CD4-positive, alpha-beta T cell treated with Interleukin-21 for 1 hour (primary cell): ENCODE data around the gene DES.

ENCODE experiments used
- DNase-seq: peaks from one replicate; pipeline ENCODE4 v3.0.0-alpha.2; 2020

Gene DES

DNA sequence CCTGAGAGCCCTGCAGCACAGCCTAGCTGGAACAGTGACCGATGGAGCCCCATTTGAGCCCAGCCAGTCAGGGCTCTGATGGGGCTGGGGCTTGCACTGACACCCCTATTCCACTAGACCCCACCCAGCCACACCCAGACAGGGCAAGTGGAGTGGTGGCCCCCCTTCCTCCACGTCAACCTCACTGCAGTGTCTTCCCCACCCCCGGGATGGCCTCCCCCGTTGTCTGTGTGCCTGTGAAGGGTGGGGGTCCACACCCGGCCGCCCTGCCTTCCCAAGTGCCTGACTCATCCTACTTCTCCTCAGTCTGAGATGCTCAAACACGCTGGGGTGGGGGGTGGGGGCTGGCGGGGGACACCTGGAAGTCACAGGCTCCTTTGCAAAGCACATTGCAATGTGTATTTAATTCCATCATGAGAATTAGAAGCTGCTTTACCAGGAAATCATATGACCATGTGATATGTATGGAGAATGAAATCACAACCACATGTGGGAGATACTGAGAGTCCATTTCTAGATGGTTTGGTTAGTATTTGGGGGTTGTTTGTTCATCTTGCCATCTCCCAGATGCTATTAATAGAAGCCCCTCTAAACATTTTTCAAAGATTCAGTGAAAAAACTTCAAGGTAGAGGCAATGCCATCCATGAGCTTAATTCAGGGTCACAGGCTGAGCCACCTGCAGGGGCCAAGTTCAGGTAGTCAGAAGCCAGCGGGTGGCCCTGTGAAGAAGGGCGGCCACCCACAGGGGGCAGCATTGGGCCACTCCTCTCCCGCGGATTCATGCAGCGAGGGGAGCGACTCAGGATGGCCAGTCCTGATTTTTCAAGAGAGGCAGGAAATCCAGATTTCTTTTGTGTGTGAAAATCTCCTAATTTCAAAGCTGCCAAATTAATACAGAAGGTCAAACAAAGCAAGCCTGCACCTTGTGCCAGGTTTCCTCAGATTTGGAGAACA lies 57.8 kb downstream of the DES start:
- DNase-seq: peak; percentile 51
